HepG2 (cell line): ENCODE measurements around the gene ASGR1. TPM values are rescaled to one million over a fixed set of nuclear protein-coding genes. Genes with fewer than 3 reads are reported as not detected.

Experiments
- ARNT2 ChIP-seq: sonication (generic); formaldehyde crosslinking; IDR thresholded peaks from 2 replicates; pipeline ENCODE4 v1.8.0; 2022; ENCODE audit warnings: mild to moderate bottlenecking, low read depth, missing genetic modification reagents, moderate library complexity
- EED ChIP-seq: sonication (generic); formaldehyde crosslinking; IDR thresholded peaks from 2 replicates; pipeline ENCODE4 v1.5.0; 2020; ENCODE audit warnings: mild to moderate bottlenecking, missing genetic modification reagents
- GATAD2A ChIP-seq: IDR thresholded peaks from 2 replicates; pipeline ENCODE4 v1.6.1; 2016
- HNRNPH1 ChIP-seq: fragments of 200-400 bp; formaldehyde crosslinking; optimal IDR thresholded peaks from 2 replicates; pipeline ENCODE3; 2017; ENCODE audit warnings: mild to moderate bottlenecking, low read depth, low read length
- KAT2B ChIP-seq: fragments of 150-350 bp; IDR thresholded peaks from 2 replicates; pipeline ENCODE4 v1.6.1; 2014; ENCODE audit warnings: low read depth, low read length, borderline replicate concordance
- ONECUT2 ChIP-seq: sonication (generic); formaldehyde crosslinking; IDR thresholded peaks from 2 replicates; pipeline ENCODE4 v1.4.0; 2020; ENCODE audit warnings: missing genetic modification reagents
- RAD21 ChIP-seq: fragments of 450-650 bp; formaldehyde crosslinking; IDR thresholded peaks from 2 replicates; pipeline ENCODE4 v1.5.0; 2020; ENCODE audit warnings: mild to moderate bottlenecking
- RBM22 ChIP-seq: fragments of 200-400 bp; formaldehyde crosslinking; optimal IDR thresholded peaks from 2 replicates; pipeline ENCODE3; 2017; ENCODE audit warnings: mild to moderate bottlenecking, low read length, moderate library complexity
- RCOR2 ChIP-seq: IDR thresholded peaks from 2 replicates; pipeline ENCODE4 v1.6.1; 2016; ENCODE audit warnings: missing biosample characterization, missing genetic modification reagents
- REXO4 ChIP-seq: sonication (generic); formaldehyde crosslinking; IDR thresholded peaks from 2 replicates; pipeline ENCODE4 v1.8.0; 2022; ENCODE audit warnings: missing genetic modification reagents, mild to moderate bottlenecking, borderline replicate concordance
- SMC3 ChIP-seq: IDR thresholded peaks from 2 replicates; pipeline ENCODE4 v1.6.1; 2011; ENCODE audit warnings: low read length, improper control_type of control experiment
- TFAP4 ChIP-seq: sonication (generic); IDR thresholded peaks from 2 replicates; pipeline ENCODE4 v1.6.1; 2016; ENCODE audit warnings: low read depth, borderline replicate concordance
- ZBTB1 ChIP-seq: sonication (generic); formaldehyde crosslinking; IDR thresholded peaks from 2 replicates; pipeline ENCODE4 v1.4.0; 2020; ENCODE audit warnings: missing genetic modification reagents, borderline replicate concordance
- ZBTB34 ChIP-seq: sonication (generic); formaldehyde crosslinking; IDR thresholded peaks from 2 replicates; pipeline ENCODE4 v1.8.0; 2022; ENCODE audit warnings: mild to moderate bottlenecking, missing genetic modification reagents
- ZFP91 ChIP-seq: sonication (generic); formaldehyde crosslinking; IDR thresholded peaks from 2 replicates; pipeline ENCODE4 v1.9.0; 2022; ENCODE audit warnings: missing genetic modification reagents, mild to moderate bottlenecking, borderline replicate concordance
- ZNF317 ChIP-seq: sonication (generic); formaldehyde crosslinking; IDR thresholded peaks from 2 replicates; pipeline ENCODE4 v1.5.0; 2020; ENCODE audit warnings: mild to moderate bottlenecking, missing genetic modification reagents
- ZNF639 ChIP-seq: conservative IDR thresholded peaks from 2 replicates; pipeline ENCODE4 v1.6.1; 2018; ENCODE audit warnings: missing genetic modification reagents
- ZSCAN22 ChIP-seq: sonication (generic); formaldehyde crosslinking; IDR thresholded peaks from 2 replicates; pipeline ENCODE4 v1.4.0; 2020; ENCODE audit warnings: mild to moderate bottlenecking, missing genetic modification reagents
- polyA plus RNA-seq, 8 experiments: library from polyadenylated mRNA; depleted of rRNA in 3 of 8; stranded (reverse) in 7 of 8; unstranded in 1 of 8; fragments of >200 nt; fragmentation: Illumina TruSeq in 4 of 8; extraction: Trizol in 4 of 8; gene quantifications; 2 replicates each; pipeline versions ENCODE4 v1.2.1 to v1.2.3, GENCODE V29; 2011 to 2016; ENCODE audit warnings: low read depth in 4 of 8, missing spikeins in 1 of 8, mixed read lengths in 1 of 8; ENCODE audit not compliant: insufficient read depth in 1 of 8
- total RNA-seq, 5 experiments: library from RNA; depleted of rRNA; stranded (reverse); fragments of >200 nt; fragmentation: Illumina TruSeq; extraction: Trizol; gene quantifications; 2 replicates each; pipeline ENCODE4 v1.2.3, GENCODE V29; 2016; ENCODE audit warnings: low read depth in 1 of 5
- TF ChIP-seq, protein P1 (sequence below): sonication (generic); formaldehyde crosslinking; IDR thresholded peaks from 2 replicates; pipeline ENCODE4 v1.5.0; 2020; ENCODE audit warnings: missing genetic modification reagents
- TF ChIP-seq, protein P2 (sequence below): sonication (generic); formaldehyde crosslinking; IDR thresholded peaks from 2 replicates; pipeline ENCODE4 v1.4.0; 2020; ENCODE audit warnings: missing genetic modification reagents
- TF ChIP-seq, protein P3 (sequence below): IDR thresholded peaks from 2 replicates; pipeline ENCODE4 v1.6.1; 2012; ENCODE audit warnings: low read depth, low read length, improper control_type of control experiment

ASGR1 gene
- total and polyA plus RNA-seq, 2 of the 13 experiments (the other 11 are each of a cell fraction or from before 2014, with no cell fraction given), result 353 to 796 TPM

DNA sequence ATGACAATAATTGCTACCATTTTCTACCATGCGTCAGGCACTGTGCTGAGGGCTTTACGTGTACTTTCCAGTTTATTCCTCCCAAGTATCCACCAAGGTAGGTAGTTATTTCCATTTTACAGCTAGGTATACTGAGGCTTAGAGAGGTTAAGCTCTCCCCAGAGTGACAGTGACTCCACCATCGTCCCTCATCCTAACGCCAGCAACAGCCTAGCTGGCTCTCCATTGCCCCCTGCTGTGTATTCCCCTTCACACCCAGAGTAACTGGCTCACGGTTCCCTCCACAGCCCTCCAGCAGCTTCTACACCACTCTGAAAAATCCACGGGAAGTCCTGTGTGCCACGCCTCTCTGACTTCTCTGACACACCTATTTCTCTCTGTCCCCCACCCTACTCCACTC, 7.1 kb upstream of the ASGR1 start (continued):
- no peak for TF ChIP-seq ZBTB34 (CRISPR knock-in tag)
- TF ChIP-seq ZBTB1, result no peak
- TF ChIP-seq SMC3, result peak; percentile 83
- TF ChIP-seq TFAP4, result no peak
- no peak for TF ChIP-seq ZNF639 (CRISPR knock-in tag)
- TF ChIP-seq KAT2B, result no peak
- TF ChIP-seq HNRNPH1, result no peak
- no peak for TF ChIP-seq REXO4 (CRISPR knock-in tag)
- no peak for TF ChIP-seq EED (CRISPR knock-in tag)
- TF ChIP-seq, protein P1, sequence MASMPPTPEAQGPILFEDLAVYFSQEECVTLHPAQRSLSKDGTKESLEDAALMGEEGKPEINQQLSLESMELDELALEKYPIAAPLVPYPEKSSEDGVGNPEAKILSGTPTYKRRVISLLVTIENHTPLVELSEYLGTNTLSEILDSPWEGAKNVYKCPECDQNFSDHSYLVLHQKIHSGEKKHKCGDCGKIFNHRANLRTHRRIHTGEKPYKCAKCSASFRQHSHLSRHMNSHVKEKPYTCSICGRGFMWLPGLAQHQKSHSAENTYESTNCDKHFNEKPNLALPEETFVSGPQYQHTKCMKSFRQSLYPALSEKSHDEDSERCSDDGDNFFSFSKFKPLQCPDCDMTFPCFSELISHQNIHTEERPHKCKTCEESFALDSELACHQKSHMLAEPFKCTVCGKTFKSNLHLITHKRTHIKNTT, result no peak
- TF ChIP-seq RAD21 (CRISPR knock-in tag), result peak; percentile 73; the same call in 1 of the 2 replicates
- TF ChIP-seq ARNT2 (CRISPR knock-in tag), result no peak
- no peak for TF ChIP-seq ZNF317
- no peak for TF ChIP-seq ONECUT2 (CRISPR knock-in tag)
- TF ChIP-seq GATAD2A (CRISPR knock-in tag), result 0 out of 2 replicates have a peak, but pooled peaks have one; percentile 20
- TF ChIP-seq, protein P2, sequence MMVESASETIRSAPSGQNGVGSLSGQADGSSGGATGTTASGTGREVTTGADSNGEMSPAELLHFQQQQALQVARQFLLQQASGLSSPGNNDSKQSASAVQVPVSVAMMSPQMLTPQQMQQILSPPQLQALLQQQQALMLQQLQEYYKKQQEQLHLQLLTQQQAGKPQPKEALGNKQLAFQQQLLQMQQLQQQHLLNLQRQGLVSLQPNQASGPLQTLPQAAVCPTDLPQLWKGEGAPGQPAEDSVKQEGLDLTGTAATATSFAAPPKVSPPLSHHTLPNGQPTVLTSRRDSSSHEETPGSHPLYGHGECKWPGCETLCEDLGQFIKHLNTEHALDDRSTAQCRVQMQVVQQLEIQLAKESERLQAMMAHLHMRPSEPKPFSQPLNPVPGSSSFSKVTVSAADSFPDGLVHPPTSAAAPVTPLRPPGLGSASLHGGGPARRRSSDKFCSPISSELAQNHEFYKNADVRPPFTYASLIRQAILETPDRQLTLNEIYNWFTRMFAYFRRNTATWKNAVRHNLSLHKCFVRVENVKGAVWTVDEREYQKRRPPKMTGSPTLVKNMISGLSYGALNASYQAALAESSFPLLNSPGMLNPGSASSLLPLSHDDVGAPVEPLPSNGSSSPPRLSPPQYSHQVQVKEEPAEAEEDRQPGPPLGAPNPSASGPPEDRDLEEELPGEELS (CRISPR knock-in tag), result peak; percentile 35; the same call in 1 of the 2 replicates
- peak; percentile 80 for TF ChIP-seq RCOR2 (CRISPR knock-in tag)
- no peak for TF ChIP-seq RBM22
- 0 out of 2 replicates have a peak, but pooled peaks have one; percentile 21 for TF ChIP-seq ZFP91 (CRISPR knock-in tag)
- TF ChIP-seq ZSCAN22, result 0 out of 2 replicates have a peak, but pooled peaks have one; percentile 43
- TF ChIP-seq, protein P3, sequence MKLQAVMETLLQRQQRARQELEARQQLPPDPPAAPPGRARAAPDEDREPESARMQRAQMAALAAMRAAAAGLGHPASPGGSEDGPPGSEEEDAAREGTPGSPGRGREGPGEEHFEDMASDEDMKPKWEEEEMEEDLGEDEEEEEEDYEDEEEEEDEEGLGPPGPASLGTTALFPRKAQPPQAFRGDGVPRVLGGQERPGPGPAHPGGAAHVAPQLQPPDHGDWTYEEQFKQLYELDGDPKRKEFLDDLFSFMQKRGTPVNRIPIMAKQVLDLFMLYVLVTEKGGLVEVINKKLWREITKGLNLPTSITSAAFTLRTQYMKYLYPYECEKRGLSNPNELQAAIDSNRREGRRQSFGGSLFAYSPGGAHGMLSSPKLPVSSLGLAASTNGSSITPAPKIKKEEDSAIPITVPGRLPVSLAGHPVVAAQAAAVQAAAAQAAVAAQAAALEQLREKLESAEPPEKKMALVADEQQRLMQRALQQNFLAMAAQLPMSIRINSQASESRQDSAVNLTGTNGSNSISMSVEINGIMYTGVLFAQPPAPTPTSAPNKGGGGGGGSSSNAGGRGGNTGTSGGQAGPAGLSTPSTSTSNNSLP, result no peak
